Measurements from ENCODE around the gene CTU2.

GRCh38 chr16:88758227-88758943 is 52.1 kb downstream of the CTU2 start:
- TF ChIP-seq CTCF (IDR thresholded peaks at IDR 0.05), result no peak
- no peak for TF ChIP-seq JUND (IDR thresholded peaks at IDR 0.05)
- no peak for TF ChIP-seq FOXM1 (IDR thresholded peaks at IDR 0.05; ENCODE audit: low read depth)
- no peak for TF ChIP-seq POLR2AphosphoS5 (IDR thresholded peaks at IDR 0.05; ENCODE audit: low read depth, low read length)
- TF ChIP-seq REST (IDR thresholded peaks at IDR 0.05; ENCODE audit: low read depth, low read length), result no peak
- TF ChIP-seq USF1 (IDR thresholded peaks at IDR 0.05; ENCODE audit: borderline replicate concordance, low read depth), result no peak
- no peak for TF ChIP-seq ZBTB33 (IDR thresholded peaks at IDR 0.05; ENCODE audit: borderline replicate concordance, low read depth)
- TF ChIP-seq CHD2 (IDR thresholded peaks at IDR 0.05; ENCODE audit: low read length, partially characterized antibody), result no peak
- TF ChIP-seq GABPA (IDR thresholded peaks at IDR 0.05; ENCODE audit: low read depth), result no peak
- TF ChIP-seq MAX (IDR thresholded peaks at IDR 0.05; ENCODE audit: low read depth), result no peak
